22Rv1 (cell line): Measurements from ENCODE around the gene SPRR2G.

Experiments
- ZFX ChIP-seq: fragments of 450-650 bp; IDR thresholded peaks from 2 replicates; pipeline ENCODE4 v1.6.1; 2017; ENCODE audit warnings: antibody characterized with exemption, borderline replicate concordance
- TF ChIP-seq, protein P1 (sequence below): fragments of 450-650 bp; IDR thresholded peaks from 2 replicates; pipeline ENCODE4 v1.5.1; 2017; ENCODE audit warnings: mild to moderate bottlenecking

DNA sequence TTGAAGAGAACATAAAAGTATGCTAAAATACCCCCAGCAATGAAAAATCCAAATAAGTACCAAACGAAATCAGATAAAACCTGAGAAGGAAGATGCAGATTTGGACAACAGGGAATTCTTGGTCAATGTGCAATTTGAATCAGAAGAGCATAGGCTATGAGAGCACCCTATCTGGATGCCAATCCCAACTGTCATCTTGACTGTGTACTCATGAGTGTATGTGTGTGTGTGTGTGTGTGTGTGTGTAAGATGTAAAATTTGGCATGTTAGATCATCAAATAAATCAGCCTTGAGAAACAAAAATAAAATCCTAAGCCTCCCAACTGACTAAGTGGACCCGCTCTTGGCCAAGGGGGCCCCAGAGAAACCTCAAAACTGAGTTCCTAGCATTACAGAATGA, 18.0 kb upstream of the SPRR2G start:
- TF ChIP-seq, protein P1, sequence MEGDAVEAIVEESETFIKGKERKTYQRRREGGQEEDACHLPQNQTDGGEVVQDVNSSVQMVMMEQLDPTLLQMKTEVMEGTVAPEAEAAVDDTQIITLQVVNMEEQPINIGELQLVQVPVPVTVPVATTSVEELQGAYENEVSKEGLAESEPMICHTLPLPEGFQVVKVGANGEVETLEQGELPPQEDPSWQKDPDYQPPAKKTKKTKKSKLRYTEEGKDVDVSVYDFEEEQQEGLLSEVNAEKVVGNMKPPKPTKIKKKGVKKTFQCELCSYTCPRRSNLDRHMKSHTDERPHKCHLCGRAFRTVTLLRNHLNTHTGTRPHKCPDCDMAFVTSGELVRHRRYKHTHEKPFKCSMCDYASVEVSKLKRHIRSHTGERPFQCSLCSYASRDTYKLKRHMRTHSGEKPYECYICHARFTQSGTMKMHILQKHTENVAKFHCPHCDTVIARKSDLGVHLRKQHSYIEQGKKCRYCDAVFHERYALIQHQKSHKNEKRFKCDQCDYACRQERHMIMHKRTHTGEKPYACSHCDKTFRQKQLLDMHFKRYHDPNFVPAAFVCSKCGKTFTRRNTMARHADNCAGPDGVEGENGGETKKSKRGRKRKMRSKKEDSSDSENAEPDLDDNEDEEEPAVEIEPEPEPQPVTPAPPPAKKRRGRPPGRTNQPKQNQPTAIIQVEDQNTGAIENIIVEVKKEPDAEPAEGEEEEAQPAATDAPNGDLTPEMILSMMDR = no peak
- no peak for TF ChIP-seq ZFX
